Measurements from ENCODE around the gene DPM3. TPM values are rescaled to one million over a fixed set of nuclear protein-coding genes. Genes with fewer than 3 reads are reported as not detected.

DPM3 gene
- total and polyA plus RNA-seq, 2 of the 13 experiments (the other 11 are each of a cell fraction or from before 2014, with no cell fraction given), result 23.2 to 53.4 TPM

DNA sequence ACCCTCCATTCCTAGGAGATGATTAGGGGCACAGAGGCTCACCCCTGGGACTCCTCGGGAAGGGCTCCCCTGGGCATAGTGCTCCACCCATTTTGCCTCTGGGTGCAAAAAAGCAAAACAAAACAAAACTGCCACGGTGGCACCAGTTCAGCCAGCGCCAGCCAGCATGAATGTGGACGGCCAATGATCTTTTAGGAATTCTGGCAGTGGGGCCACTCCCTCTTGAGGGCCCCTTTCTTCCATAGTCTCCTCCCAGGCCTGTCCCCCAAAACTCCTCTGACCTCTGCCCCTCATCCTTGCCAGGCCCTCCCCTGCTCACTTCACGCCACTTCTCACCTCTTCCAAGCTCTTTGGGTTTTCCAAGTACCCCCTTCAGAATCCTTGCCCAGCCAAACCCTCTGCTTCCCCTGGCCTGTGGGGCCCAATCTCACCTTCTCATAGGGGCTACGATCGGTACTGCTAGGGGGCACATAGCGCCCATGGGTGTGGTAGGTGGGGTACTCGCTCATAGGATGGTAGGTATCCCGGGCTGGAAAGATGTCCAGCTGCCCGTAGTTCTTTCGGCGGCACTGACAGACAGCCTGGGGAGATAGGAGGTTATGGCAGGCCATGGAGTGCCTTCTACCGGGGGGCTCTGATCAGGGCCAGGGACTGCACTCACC lies 46.6 kb upstream of the DPM3 start (continued):
- no peak for TF ChIP-seq ZNF598 (CRISPR knock-in tag; IDR thresholded peaks at IDR 0.05; ENCODE audit: borderline replicate concordance)
- TF ChIP-seq GZF1 (CRISPR knock-in tag; IDR thresholded peaks at IDR 0.05), result no peak
- TF ChIP-seq, protein P1, sequence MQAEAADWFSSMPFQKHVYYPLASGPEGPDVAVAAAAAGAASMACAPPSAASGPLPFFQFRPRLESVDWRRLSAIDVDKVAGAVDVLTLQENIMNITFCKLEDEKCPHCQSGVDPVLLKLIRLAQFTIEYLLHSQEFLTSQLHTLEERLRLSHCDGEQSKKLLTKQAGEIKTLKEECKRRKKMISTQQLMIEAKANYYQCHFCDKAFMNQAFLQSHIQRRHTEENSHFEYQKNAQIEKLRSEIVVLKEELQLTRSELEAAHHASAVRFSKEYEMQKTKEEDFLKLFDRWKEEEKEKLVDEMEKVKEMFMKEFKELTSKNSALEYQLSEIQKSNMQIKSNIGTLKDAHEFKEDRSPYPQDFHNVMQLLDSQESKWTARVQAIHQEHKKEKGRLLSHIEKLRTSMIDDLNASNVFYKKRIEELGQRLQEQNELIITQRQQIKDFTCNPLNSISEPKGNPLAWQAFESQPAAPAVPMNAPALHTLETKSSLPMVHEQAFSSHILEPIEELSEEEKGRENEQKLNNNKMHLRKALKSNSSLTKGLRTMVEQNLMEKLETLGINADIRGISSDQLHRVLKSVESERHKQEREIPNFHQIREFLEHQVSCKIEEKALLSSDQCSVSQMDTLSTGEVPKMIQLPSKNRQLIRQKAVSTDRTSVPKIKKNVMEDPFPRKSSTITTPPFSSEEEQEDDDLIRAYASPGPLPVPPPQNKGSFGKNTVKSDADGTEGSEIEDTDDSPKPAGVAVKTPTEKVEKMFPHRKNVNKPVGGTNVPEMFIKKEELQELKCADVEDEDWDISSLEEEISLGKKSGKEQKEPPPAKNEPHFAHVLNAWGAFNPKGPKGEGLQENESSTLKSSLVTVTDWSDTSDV (CRISPR knock-in tag; IDR thresholded peaks at IDR 0.05), result no peak
- TF ChIP-seq SNAI1 (CRISPR knock-in tag; IDR thresholded peaks at IDR 0.05; ENCODE audit: borderline replicate concordance), result no peak
- no peak for TF ChIP-seq FOXK2 (IDR thresholded peaks at IDR 0.05)

- DNase-seq (ENCODE audit: low spot score) (no peak), ATAC-seq (no peak), FAIRE-seq (no peak)
- no peaks in the 10 kb centered on the region for H3K79me2 ChIP-seq (ENCODE audit: insufficient read depth, low read length)
- BruUV-seq (replicated peaks), result no TSS peak
- POLR2A ChIA-PET, result no interaction called here
- intact Hi-C loops (cut with micrococcal nuclease; ENCODE audit: unreplicated experiment), result no loop called here
- H3K4me1 ChIP-seq (ENCODE audit: insufficient read depth, low read length), result peaks cover 14% of the 10 kb centered on the region; the same call in 1 of the 2 replicates
- no peak for TF ChIP-seq HNRNPUL1 (IDR thresholded peaks at IDR 0.05; ENCODE audit: low read depth, low read length)
- TF ChIP-seq ZNF652 (CRISPR knock-in tag; IDR thresholded peaks at IDR 0.05; ENCODE audit: borderline replicate concordance, low read depth), result peak; percentile 49; the same call in 1 of the 2 replicates
- TF ChIP-seq, protein P2, sequence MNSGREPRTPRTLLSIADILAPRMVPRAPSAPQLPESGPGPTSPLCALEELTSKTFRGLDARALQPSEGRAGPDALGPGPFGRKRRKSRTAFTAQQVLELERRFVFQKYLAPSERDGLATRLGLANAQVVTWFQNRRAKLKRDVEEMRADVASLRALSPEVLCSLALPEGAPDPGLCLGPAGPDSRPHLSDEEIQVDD (CRISPR knock-in tag; IDR thresholded peaks at IDR 0.05; ENCODE audit: borderline replicate concordance), result no peak
- TF ChIP-seq ZNF547 (CRISPR knock-in tag; IDR thresholded peaks at IDR 0.05), result no peak
- TF ChIP-seq MZF1 (CRISPR knock-in tag; IDR thresholded peaks at IDR 0.05; ENCODE audit: borderline replicate concordance), result no peak
- no peak overlapping the region for H3K4me3 ChIP-seq (replicated peaks in 1 of 3; ENCODE audit: insufficient read depth in 1 of 3, low read depth in 2 of 3, low read length in 3 of 3)
- CTCF ChIA-PET (ENCODE audit: low intra/inter-chr PET ratio, low total read pairs), result no interaction called here
- WGBS (ENCODE audit: low lambda C conversion rate), result 23% methylated on average over 8 of the region's 8 CpGs
- no peaks in the 10 kb centered on the region for H4K20me1 ChIP-seq (ENCODE audit: insufficient read depth, low read length)
- H3K27ac ChIP-seq (ENCODE audit: extremely low read length, insufficient read depth, low read length), result no peak overlapping the region
- H3K9ac ChIP-seq (ENCODE audit: insufficient read depth, low read depth, low read length), result no peak overlapping the region
- in situ Hi-C loops (cut with HindIII; ENCODE audit: extremely low pct_ligation_motif_present, low pct_unique_long_range_greater_than_20kb), result no loop called here
- H3K9me3 ChIP-seq (ENCODE audit: low read length), result no peaks in the 10 kb centered on the region
- no peaks in the 10 kb centered on the region for H3K36me3 ChIP-seq (replicated peaks in 1 of 2; ENCODE audit: control insufficient read depth in 1 of 2, insufficient read depth in 2 of 2, low read length in 2 of 2)
- H3K27me3 ChIP-seq (ENCODE audit: control insufficient read depth in 1 of 2, insufficient read depth in 2 of 2, low read length in 2 of 2), result peaks cover 7 to 61% of the 10 kb centered on the region in 2 experiments; a peak in 4 of 5 replicates
- H2AFZ ChIP-seq (ENCODE audit: low read length), result no peak overlapping the region
- no peak overlapping the region for H3K4me2 ChIP-seq (ENCODE audit: low read depth, low read length)
Measured at GRCh38 chr1:155186067-155186793, 45.9 kb upstream of the DPM3 start.
